HG02885 (cell line): ENCODE measurements around the gene HSD3B1.

Experiments
- ATAC-seq: cut with Tn5 transposase; IDR thresholded peaks from one replicate; pipeline ENCODE4 v1.9.1; 2021; ENCODE audit warnings: mild to moderate bottlenecking; ENCODE audit not compliant: unreplicated experiment, poor library complexity

Gene HSD3B1

DNA sequence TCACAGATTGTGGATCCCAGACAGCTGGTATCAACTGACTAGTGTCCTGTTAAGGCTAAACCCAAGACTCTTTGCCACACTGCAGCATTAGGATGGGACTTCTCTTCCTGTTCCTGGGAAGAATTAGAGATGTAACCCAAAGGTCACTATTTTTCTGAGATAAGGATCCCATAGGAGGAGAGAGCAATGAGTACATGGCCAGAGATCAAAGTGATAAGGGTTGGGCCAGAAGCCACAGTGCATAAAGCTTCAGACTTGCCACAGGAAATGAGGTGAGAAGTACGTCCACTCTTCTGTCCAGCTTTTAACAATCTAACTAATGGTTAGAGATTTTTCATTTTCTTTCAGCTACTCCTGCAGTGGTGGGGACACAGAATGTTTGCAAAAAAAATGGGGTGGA, at the start of gene HSD3B1:
Gene HSD3B1, plus strand, starts transcription at position 270 of the 400 bp plus-strand sequence. CDS start 267 bp downstream, outside the sequence.
- ATAC-seq, result no peak

DNA sequence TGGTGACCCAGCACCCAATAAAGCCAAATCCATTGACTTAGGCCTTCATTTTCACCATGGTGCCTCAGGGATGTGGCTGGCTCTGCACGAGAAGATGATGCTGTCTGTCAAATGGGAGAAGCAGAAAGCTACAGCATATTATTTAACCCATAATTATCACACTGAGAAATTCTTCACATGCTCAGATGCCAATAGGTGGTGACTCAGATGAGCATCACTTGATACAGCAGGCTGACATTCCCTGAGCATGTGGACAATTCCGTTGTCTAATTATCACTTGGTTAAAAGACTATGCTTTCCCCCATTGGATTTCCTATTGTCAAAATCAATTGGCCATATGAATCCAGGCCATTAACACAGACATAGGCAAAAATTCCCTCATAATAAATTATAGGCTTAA, 44.0 kb upstream of the HSD3B1 start:
- no peak for ATAC-seq

DNA sequence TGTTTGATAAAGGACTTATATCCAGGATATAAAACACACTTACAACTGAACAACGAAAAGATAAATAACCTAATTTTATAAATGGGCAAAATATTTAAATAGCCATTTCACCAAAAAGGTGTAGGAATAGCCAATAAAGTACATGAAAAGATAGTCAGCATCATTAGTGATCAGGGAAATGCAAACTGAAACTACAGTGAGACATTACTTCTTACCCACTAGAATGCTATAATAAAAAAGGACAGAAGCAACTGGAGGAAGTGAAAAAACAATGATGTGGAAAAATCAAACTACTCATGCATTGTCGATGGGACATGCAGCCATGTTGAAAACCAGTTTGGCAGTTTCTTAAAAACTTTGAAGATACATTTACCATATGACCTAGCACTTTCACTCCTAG, 43.4 kb upstream of the HSD3B1 start:
- no peak for ATAC-seq

DNA sequence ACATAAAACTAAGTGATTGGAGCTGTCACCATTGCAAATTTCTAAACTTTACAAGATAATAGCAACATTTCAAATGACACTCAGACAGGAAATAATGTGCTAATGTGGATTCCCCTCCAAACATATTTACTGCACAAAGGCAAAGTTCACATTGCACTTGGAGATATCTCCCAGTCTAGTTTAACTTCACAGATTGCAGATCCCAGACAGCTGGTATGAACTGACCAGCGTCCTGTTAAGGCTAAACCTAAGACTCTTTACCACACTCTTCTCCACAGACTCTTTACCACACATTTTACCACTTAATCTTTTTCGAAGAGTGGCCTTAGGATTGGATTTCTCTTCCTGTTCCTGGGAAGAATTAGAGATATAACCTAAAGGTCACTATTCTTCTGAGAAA, 40.6 kb upstream of the HSD3B1 start:
- ATAC-seq, result no peak

DNA sequence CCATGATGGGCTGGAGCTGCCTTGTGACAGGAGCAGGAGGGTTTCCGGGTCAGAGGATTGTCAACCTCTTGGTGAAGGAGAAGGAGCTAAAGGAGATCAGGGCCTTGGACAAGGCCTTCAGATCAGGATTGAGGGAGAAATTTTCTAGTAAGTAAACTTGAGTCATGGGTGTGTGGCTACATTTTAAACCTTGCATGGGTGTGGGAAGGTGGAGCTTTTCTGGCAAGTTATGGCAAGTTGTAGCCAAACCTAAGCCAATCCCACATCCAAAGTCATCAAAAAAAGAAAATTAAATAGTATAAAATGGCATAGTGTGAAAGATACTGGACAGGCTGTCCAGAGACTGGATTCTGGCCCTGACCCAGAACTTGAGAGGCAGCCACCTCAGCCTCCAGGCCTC, 39.8 kb upstream of the HSD3B1 start:
- ATAC-seq, result no peak

DNA sequence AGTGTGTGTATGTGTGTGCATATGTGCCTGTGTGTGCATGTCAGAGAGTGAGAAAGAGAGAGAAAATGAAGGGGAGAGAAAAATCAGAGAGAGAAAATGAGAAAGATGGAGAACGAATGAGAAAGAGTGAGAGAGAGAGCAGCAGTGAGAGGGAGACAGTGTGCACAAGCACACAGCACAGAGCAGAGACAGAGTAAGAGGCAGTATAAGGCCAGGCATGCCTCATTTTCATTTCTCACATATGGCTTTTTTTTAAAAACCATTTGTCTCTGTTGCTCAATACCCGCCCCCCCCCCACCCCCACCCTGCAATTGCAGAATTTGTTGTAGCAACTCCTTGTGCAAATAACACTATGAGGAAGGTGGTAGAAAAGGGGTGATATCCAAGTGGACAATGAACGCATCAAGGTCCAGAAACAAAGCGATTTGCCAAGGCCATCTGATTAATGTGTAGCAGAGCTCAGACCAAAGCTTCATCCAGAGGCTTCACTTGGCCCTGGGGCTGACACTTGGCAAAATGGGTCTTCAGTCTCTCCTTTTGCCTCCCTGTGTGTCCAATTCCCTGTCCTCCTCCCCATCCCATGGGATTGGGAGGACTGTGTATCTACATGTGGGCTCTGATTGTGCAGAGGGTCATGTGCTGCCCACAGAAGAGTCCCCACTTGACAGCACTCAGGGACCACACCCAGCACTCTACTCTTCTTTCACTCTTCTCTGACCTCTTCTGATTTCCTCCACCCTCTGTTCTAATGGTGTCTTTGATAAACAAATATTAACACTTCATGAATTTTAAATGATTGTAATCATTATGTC, 38.9 kb upstream of the HSD3B1 start:
- no peak for ATAC-seq

DNA sequence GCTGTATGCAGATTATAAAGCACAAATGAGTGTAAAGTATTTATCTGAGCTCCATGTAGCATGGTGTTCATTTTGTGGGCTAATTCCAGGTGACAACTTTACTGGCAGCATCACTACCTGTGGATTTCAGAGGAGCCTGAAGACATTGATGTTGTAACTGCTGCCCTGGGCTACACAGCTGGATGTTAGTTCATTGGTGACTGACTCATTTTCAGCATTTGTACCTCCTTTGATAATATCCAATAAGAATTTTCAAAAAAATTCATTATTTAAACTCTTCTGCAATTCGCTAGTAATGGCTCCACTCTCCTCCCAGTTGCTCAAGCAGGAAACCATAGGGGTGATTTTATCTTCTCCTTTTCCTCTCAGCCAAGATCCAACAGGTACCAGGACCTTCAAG, 37.3 kb upstream of the HSD3B1 start:
- ATAC-seq, result no peak

DNA sequence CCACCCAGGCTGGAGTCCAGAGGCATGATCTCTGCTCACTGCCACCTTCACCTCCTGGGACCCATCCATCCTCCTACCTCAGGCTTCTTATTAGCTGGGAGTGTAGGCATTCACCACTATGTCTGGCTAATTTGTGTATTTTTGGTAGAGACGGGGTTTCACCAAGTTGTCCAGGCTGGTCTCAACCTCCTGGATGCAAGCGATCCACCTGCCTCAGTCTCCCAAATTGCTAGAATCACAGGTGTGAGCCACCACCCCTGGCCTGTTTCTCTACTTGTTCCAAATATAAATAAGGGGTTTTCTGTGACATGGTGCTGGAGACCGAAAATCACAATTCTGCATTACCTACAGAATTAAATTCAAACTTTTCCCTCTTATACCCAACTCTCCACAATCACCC, 36.6 kb upstream of the HSD3B1 start:
- no peak for ATAC-seq

DNA sequence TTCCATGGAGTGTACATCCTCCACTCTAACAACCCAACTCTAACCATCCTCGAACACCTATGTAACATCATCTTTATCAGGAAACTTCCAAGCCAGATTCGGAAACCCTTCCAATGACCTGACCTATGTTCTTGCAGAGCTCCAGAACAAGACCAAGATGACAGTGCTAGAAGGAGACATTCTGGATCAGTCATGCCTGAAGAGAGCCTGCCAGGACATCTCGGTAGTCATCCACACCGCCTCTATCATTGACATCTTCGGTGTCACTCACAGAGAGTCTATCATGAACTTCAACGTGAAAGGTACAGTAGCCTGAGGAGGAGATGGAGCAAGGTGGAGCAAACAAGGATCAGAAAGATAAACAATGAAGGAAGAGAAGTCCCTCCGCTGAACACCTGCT, 36.1 kb upstream of the HSD3B1 start:
- no peak for ATAC-seq

DNA sequence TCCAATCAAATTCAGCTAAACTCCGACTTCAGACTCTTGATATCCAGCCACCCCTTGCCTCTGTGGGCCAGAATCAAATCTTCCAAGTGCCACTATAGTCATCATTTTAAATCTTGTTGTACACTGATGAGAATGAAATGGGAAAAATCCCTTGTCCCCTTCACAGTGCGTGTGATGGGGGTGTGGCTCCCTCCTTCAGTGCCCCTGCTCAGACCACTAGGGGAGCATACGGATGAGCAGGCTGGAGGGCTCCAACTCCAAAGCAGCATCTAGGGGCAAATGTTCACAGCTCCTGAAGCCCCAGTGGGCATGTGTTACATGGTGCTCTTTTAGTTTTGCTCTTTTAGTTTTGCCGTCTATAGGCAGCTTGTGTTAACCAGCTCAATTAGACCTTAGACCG, 35.4 kb upstream of the HSD3B1 start:
- ATAC-seq, result no peak

DNA sequence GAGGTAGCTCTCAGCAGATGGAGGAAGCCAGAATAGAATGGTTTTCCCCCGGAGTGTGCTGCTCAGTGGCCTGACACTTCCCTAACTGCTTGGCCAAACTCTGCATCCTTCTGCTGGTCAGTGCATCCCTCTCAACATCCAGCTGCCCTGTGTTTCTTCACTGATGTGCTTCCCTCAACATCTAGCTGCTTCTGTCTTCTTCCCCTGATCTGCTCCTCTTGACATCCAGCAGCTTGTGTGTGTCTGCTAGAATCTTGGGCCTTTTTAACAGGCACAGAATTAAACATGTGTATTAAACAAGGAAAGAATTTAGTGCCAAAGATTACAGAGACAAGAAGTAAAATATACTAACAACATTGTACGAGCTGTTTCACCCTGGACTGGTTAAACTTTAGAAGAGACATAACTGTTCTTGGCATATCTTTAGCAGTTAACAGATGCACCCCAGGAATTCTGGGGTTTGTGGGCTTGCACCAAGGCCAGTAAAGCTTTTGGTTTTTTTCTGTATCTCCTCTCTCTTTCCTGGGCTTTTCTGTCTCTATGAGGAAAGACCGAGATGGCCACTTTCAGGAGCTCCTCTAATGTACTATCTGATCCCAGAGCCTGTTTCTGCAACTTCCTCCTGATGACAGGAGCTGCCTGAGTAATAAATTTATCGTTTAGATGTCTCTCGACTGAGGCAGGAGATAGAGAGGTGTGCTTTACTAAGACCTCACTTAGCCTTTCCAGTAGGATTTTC, 34.8 kb upstream of the HSD3B1 start:
- no peak for ATAC-seq

DNA sequence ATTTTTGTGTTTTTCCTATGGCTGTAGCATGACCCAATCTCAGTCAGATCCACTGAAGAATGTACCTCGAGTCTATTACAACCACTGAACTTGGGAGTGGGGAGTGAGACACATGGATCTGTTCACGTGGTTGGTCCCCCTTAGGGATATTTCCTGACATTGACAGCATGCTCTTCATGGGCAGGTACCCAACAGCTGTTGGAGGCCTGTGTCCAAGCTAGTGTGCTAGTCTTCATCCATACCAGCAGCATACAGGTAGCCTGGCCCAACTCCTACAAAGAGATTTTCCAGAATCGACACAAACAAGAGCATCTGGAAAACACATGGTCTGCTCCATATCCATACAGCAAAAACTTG, 34.2 kb upstream of the HSD3B1 start:
- ATAC-seq, result no peak

DNA sequence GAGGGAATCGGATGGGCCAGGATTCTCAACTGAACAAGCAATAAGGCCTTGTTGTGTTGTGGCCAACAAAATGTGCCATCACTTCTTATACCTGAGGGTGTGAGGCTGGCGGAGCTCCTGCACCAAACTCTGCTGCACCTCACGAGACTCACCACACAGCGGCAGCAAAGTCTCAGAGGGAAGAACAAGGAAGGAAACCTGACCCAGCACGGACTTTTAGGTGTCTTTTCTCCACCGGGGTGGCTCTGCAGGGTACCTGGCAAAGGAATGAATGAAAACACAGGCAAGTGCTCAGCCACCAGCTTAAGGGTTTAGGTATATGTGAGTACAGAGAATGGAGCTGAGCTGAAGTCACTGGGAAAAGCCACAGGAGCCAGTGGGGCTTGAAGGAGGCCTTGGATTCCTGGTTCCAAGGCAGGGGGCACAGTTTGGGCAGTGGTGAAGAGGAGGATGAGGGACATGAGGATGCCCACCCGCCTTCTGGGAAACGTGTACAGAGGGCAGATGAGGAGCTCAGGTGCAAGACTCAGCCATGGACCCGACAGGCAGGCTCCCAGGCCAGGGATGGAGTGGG, 31.1 kb upstream of the HSD3B1 start:
- ATAC-seq, result peak; percentile 94

DNA sequence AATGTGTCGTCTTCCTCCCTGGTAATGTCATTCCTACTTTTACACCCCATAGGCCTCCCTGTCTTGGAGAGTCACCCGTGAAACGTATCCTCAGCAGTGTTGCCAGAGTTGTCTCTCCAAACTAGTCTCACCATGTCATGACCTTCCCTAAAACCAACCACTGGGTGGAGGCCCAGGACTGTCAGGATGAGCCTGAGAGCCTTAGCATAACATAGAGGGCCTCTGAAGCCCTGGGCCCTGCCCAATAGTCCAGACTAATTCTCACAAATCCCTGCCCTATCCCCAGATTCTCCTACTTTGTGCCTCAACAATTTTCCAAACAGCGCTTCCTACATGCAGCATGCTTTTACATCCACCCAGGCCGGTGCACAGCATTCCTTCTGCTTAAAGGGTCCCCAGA, 29.3 kb upstream of the HSD3B1 start:
- ATAC-seq, result no peak

DNA sequence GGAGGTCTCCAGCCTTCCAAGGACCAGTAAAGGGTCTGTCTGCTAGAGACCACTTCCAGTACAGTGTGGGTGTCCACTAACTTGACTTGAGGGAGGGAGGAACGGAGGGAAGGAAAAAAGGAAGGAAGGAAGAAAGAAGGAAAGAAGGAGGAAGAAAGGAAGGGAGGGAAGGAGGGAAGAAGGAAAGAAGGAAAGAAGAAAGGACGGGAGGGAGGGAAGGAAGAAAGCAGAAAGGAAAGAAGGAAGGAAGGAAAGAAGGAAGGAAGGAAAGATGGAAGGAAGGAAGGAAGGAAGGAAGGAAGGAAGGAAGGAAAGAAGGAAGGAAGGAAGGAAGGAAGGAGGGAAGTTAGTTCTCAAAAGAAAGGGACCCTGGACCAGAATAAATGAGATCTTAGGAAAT, 26.8 kb upstream of the HSD3B1 start:
- ATAC-seq, result no peak

DNA sequence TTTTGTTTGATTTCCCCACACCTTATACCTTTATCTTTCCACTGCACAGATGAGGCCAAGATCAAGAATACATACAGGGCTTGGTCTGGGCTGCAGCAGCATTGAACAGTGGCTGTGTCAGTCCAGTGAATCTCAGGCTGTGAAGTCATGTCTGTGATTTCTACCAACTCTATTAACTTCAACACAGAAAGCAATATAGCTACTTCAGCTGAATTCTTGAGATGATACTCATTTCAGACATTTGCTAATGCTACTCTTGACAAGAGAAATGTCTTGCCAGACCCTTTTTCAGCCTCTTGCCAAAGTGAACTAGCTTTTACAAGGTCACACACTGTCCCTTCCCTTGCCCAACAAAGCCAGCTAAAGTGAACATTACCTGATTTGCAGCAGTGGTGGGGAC, 25.1 kb upstream of the HSD3B1 start:
- ATAC-seq, result no peak

DNA sequence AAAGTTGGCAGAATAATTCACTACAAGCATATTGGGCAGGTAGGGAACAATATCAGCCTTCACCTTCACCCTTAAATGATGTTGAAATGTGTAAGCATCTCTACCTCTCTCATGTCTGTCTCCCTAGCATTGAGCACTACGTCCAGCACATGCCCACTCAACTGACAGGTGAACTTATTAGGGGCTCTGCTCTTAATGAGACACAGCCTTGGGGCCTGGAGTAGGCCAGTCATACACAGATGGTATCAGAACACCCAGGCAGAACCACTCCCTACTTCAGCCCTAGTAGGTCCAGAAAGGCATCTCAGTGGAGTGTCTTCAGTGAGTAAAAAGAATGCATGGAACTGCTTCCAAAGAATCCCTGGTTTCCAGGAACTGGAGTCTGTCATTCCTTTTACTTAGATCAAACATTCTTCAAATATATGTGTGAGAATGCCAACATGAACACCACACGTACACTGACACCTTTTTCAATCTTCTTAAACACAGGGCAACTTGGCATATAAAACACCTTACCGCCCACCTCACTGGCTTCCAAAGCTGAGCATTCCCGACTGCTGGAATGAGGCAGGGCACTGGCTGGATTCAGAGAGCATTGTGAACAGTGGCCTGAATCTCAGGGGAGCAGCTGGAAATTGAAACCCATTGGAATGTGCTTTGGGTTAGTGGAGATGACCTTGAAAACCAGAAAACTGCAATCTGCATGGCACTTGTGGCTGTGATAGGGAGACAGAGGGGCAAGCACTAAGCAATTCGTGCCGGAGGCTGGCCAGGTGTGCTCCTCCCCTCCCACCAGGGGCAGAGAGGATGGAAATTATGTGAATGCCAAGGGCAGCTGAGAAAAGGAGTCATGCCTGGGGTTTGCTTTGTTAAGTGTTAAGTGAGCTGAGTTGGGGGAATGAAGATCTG, 24.2 kb upstream of the HSD3B1 start:
- ATAC-seq, result no peak

DNA sequence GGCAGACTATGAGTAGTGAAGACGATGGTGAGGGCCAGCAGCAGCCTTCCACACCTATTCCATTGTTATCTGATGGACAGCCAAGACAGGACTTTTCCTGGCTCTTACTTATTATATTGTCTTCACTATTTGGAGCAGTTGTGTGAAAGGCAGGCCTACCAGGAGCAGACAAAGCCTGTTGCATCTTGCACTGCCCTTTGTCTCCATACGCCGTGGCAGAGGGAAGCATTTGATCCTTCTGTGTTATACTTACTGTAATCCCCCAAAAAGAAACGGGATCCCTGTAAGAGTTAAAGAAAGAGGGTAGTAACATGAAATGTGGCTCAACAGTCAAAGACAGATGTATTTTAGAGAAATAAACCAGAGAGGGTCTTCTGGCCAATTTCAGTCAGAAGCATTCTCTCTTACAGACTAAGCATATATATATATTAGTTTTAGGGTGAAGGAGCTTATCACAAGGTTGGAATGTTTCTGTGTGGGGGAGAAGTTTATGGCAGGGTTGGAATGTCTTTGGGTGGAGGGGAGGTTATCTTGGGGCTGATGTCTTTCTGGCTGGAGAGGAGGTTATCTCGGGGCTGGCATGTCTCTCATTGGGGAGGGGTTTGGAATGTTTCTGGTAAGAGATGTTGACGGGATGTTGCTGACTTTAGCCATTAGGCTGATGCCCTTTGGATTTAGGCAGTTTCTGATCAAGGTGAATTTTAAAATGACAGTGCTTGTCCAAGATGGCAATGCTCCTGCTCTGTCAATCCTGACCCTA, 23.4 kb upstream of the HSD3B1 start:
- no peak for ATAC-seq

DNA sequence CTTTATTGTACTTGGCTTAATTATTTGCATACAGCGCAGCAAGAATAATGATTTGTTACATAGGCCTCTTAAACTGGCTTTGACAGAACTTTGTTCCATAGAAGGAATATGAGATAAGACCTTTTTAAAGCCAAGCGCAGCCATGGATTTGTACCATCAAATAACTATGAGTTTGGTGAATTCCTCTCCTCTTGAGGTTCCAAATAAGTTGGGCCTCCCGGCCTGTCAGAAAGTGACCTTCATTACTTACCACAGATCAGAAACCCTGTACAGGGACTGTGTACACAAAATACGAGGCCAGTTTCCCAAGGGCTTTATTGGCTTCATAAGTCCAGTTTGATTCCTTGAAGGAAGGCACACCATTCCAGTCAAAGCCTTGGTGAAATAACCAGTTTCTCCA, 21.8 kb upstream of the HSD3B1 start:
- no peak for ATAC-seq

DNA sequence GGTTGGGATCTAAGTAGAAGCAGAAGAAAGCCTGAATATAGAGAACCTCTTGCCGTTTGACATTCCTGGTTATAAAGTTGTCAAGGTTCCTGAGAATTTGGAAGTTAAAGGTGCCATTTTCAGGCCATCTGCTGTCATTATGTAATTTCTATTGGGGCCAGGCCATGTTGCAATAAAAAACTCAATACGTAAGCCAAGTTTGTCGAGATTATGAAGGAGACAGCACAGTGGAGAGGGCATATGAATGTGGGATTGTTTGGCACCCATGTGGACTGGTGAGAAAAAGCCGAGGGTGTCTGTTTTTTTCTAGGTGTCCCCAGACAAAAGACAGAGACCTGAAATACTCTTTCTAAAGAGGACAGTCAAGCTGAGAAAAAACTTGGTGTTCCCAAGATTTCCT, 18.8 kb upstream of the HSD3B1 start:
- ATAC-seq, result no peak
